VCaP (cell line): Measurements from ENCODE around the gene ASAP3.

Source experiments
- H3K27ac ChIP-seq: fragments of 450-650 bp; 2 replicates; pipeline ENCODE4 v1.5.1; 2017
- CTCF ChIP-seq: fragments of 450-650 bp; conservative IDR thresholded peaks from 2 replicates; pipeline ENCODE4 v1.5.1; 2017; ENCODE audit warnings: mild to moderate bottlenecking, moderate library complexity

ASAP3 gene

GRCh38 chr1:23423415-23424292, 60.3 kb downstream of the ASAP3 start:
- peak overlapping the region; percentile 96 for H3K27ac ChIP-seq
- TF ChIP-seq CTCF, result no peak

GRCh38 chr1:23422941-23423340, 61.0 kb downstream of the ASAP3 start:
- no peak for TF ChIP-seq CTCF
- peak overlapping the region; percentile 96 for H3K27ac ChIP-seq

- TF ChIP-seq CTCF, result no peak
- H3K27ac ChIP-seq, result peak overlapping the region; percentile 96
Measured at GRCh38 chr1:23422241-23422877, 61.6 kb downstream of the ASAP3 start.

GRCh38 chr1:23421753-23422240, 62.2 kb downstream of the ASAP3 start:
- no peak for TF ChIP-seq CTCF
- H3K27ac ChIP-seq, result peak overlapping the region; percentile 96

GRCh38 chr1:23421343-23421742, 62.6 kb downstream of the ASAP3 start:
- no peak for TF ChIP-seq CTCF
- H3K27ac ChIP-seq, result peak overlapping the region; percentile 96

- peak overlapping the region; percentile 96 for H3K27ac ChIP-seq
- TF ChIP-seq CTCF, result no peak
Measured at GRCh38 chr1:23420778-23421177, 63.2 kb downstream of the ASAP3 start.

- TF ChIP-seq CTCF, result no peak
- peak overlapping the region; percentile 31; the same call in 1 of the 2 replicates for H3K27ac ChIP-seq
Measured at GRCh38 chr1:23419180-23419579, 64.8 kb downstream of the ASAP3 start.
